ENCODE measurements around the gene CHST11. TPM values are rescaled to one million over a fixed set of nuclear protein-coding genes. Genes with fewer than 3 reads are reported as not detected.

CHST11 gene
- total and polyA plus RNA-seq, 9 of the 15 experiments (the other 6 are each of a cell fraction or from before 2014, with no cell fraction given): 2.3 to 38.7 (median 15.0) TPM

- TF ChIP-seq, protein P1, sequence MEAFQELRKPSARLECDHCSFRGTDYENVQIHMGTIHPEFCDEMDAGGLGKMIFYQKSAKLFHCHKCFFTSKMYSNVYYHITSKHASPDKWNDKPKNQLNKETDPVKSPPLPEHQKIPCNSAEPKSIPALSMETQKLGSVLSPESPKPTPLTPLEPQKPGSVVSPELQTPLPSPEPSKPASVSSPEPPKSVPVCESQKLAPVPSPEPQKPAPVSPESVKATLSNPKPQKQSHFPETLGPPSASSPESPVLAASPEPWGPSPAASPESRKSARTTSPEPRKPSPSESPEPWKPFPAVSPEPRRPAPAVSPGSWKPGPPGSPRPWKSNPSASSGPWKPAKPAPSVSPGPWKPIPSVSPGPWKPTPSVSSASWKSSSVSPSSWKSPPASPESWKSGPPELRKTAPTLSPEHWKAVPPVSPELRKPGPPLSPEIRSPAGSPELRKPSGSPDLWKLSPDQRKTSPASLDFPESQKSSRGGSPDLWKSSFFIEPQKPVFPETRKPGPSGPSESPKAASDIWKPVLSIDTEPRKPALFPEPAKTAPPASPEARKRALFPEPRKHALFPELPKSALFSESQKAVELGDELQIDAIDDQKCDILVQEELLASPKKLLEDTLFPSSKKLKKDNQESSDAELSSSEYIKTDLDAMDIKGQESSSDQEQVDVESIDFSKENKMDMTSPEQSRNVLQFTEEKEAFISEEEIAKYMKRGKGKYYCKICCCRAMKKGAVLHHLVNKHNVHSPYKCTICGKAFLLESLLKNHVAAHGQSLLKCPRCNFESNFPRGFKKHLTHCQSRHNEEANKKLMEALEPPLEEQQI (IDR thresholded peaks at IDR 0.05): 0 out of 2 replicates have a peak, but pooled peaks have one; percentile 40
- peak; percentile 42 for TF ChIP-seq PKNOX1 (IDR thresholded peaks at IDR 0.05)
- peak; percentile 83; the same call in 1 of the 2 replicates for TF ChIP-seq SMARCA5 (IDR thresholded peaks at IDR 0.05)
Measured at GRCh38 chr12:104593482-104593881, 136.7 kb downstream of the CHST11 start (continued).

GRCh38 chr12:104596134-104596799 lies 139.5 kb downstream of the CHST11 start:
- ChIA-PET CTCF (ENCODE audit: low intra/inter-chr PET ratio) (no interaction called here), POLR2A (no interaction called here)
- H3K4me1 ChIP-seq (replicated peaks in 1 of 2; ENCODE audit: control insufficient read depth in 2 of 2, insufficient read depth in 2 of 2, low read length in 2 of 2): peaks cover 22 to 69% of the 10 kb centered on the region in 2 experiments
- DNase-seq (ENCODE audit: extremely low read depth in 1 of 4, low spot score in 3 of 4) (no peak), FAIRE-seq (peak; percentile 55), ATAC-seq (no peak)
- H3K9me1 ChIP-seq (ENCODE audit: control insufficient read depth, insufficient read depth, low read length): no peaks in the 10 kb centered on the region
- H2AFZ ChIP-seq (ENCODE audit: low read depth, low read length): no peak overlapping the region
- no peak overlapping the region for H3K4me3 ChIP-seq
- H4K20me1 ChIP-seq (replicated peaks; ENCODE audit: control insufficient read depth, insufficient read depth, low read length): no peaks in the 10 kb centered on the region
- no peak overlapping the region for H3K27ac ChIP-seq (ENCODE audit: extremely low read depth, low read depth, low read length)
- no TSS peak for BruUV-seq (replicated peaks)
- peak overlapping the region in 1 of 2 experiments; percentile 49; a peak in 1 of 4 replicates for H3K9ac ChIP-seq (ENCODE audit: insufficient read depth in 1 of 2, low read depth in 2 of 2, low read length in 2 of 2)
- in situ Hi-C loops (cut with MboI) (no loop called here), intact Hi-C loops (cut with micrococcal nuclease) (loop anchor here (5.0 kb wide), 2 partner anchors 74 to 214 kb away; no protein-coding TSS in a partner anchor)
- H3K36me3 ChIP-seq (ENCODE audit: control insufficient read depth, insufficient read depth, low read length): no peaks in the 10 kb centered on the region
- H3K27me3 ChIP-seq (ENCODE audit: control insufficient read depth in 2 of 2, insufficient read depth in 2 of 2, low read length in 2 of 2): no peaks in the 10 kb centered on the region
- no peaks in the 10 kb centered on the region for H3K9me3 ChIP-seq (replicated peaks; ENCODE audit: control insufficient read depth, insufficient read depth, low read depth, low read length)
- peaks cover 68% of the 10 kb centered on the region for H3K79me2 ChIP-seq (ENCODE audit: control insufficient read depth, insufficient read depth, low read length)
- 63% methylated on average over 12 of the region's 12 CpGs for WGBS (ENCODE audit: insufficient coverage, low coverage, missing lambda C conversion rate)
- H3K4me2 ChIP-seq (ENCODE audit: insufficient read depth, low read length): no peak overlapping the region; the same call in 1 of the 2 replicates
- TF ChIP-seq, protein P2, sequence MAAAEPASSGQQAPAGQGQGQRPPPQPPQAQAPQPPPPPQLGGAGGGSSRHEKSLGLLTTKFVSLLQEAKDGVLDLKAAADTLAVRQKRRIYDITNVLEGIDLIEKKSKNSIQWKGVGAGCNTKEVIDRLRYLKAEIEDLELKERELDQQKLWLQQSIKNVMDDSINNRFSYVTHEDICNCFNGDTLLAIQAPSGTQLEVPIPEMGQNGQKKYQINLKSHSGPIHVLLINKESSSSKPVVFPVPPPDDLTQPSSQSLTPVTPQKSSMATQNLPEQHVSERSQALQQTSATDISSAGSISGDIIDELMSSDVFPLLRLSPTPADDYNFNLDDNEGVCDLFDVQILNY (CRISPR knock-in tag; IDR thresholded peaks at IDR 0.05): no peak
- no peak for TF ChIP-seq SLC30A9 (CRISPR knock-in tag; IDR thresholded peaks at IDR 0.05)
- no peak for TF ChIP-seq SREBF2 (CRISPR knock-in tag; IDR thresholded peaks at IDR 0.05)
- TF ChIP-seq ILK (tag; IDR thresholded peaks at IDR 0.05; ENCODE audit: borderline replicate concordance, low read depth): no peak
- TF ChIP-seq NR3C1 (CRISPR knock-in tag; IDR thresholded peaks at IDR 0.05): no peak
- no peak for TF ChIP-seq SIRT6 (IDR thresholded peaks at IDR 0.05; ENCODE audit: low read depth, low read length)
- TF ChIP-seq, protein P3, sequence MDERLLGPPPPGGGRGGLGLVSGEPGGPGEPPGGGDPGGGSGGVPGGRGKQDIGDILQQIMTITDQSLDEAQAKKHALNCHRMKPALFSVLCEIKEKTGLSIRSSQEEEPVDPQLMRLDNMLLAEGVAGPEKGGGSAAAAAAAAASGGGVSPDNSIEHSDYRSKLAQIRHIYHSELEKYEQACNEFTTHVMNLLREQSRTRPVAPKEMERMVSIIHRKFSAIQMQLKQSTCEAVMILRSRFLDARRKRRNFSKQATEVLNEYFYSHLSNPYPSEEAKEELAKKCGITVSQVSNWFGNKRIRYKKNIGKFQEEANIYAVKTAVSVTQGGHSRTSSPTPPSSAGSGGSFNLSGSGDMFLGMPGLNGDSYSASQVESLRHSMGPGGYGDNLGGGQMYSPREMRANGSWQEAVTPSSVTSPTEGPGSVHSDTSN (CRISPR knock-in tag; IDR thresholded peaks at IDR 0.05; ENCODE audit: low read depth): no peak
- TF ChIP-seq, protein P3 (tag; conservative IDR thresholded peaks at IDR 0.05; ENCODE audit: low read depth): 0 out of 2 replicates have a peak, but pooled peaks have one; percentile 14
- TF ChIP-seq KDM1A (IDR thresholded peaks at IDR 0.05): peak; percentile 27 to 75; a peak in 1 of 4 replicates
- peak; percentile 83 for TF ChIP-seq RBM25 (IDR thresholded peaks at IDR 0.05; ENCODE audit: low read depth, low read length, severe bottlenecking)
- TF ChIP-seq EZH2 (IDR thresholded peaks at IDR 0.05; ENCODE audit: borderline replicate concordance, low read depth, low read length): no peak
